IMR-90 (cell line): ENCODE measurements around the gene SLC9A3. TPM values are rescaled to one million over a fixed set of nuclear protein-coding genes. Genes with fewer than 3 reads are reported as not detected.

Experiments used
- ATAC-seq: fragments of 200-7000 bp; cut with Tn5 transposase; 2 replicates; pipeline ENCODE4 v1.9.1; 2020; ENCODE audit warnings: low read depth, mild to moderate bottlenecking, moderate library complexity
- BruUV-seq: library from RNA; stranded (reverse); fragments of 400-500 nt; replicated peaks from 2 replicates; lab custom pipeline; 2021; lab: Mats Ljungman, UMichigan
- CTCF ChIA-PET: fragments of 300-600 bp; formaldehyde crosslinking; extraction: SDS; loops from one replicate; lab custom pipeline; 2021; ENCODE audit warnings: antibody characterized with exemption; lab: Yijun Ruan, JAX
- POLR2A ChIA-PET: fragments of 300-600 bp; sonication (Branson Sonifier 250); formaldehyde crosslinking; loops from one replicate; lab custom pipeline; 2022; ENCODE audit warnings: antibody characterized with exemption; ENCODE audit not compliant: unreplicated experiment; lab: Charles Lee
- DNase-seq: peaks from one replicate; pipeline ENCODE4 v3.0.0; 2013
- H2AFZ ChIP-seq: replicated peaks from 2 replicates; pipeline ENCODE3; 2013; ENCODE audit warnings: low read length, mild to moderate bottlenecking; ENCODE audit not compliant: poor library complexity
- H2AK5ac ChIP-seq: 2 replicates; pipeline ENCODE4 v1.6.1; 2013; ENCODE audit warnings: low read depth, low read length, inconsistent platforms
- H2AK9ac ChIP-seq: replicated peaks from 2 replicates; pipeline ENCODE3; 2013; ENCODE audit warnings: mild to moderate bottlenecking, low read depth, low read length, moderate library complexity; ENCODE audit not compliant: poor library complexity
- H2BK120ac ChIP-seq: 2 replicates; pipeline ENCODE4 v1.6.1; 2013; ENCODE audit warnings: low read depth, low read length, inconsistent platforms
- H2BK15ac ChIP-seq: 3 replicates; pipeline ENCODE4 v1.6.1; 2013; ENCODE audit warnings: low read depth, low read length, inconsistent platforms
- H2BK20ac ChIP-seq: 2 replicates; pipeline ENCODE4 v1.6.1; 2013; ENCODE audit warnings: low read depth, mild to moderate bottlenecking, inconsistent platforms, low read length, moderate library complexity
- H2BK5ac ChIP-seq: 2 replicates; pipeline ENCODE4 v1.6.1; 2013; ENCODE audit warnings: mild to moderate bottlenecking, low read depth, low read length, inconsistent platforms; ENCODE audit not compliant: poor library complexity, severe bottlenecking
- H3K14ac ChIP-seq: replicated peaks from 2 replicates; pipeline ENCODE4 v1.6.1; 2013; ENCODE audit warnings: low read depth, low read length, inconsistent platforms
- H3K18ac ChIP-seq: 2 replicates; pipeline ENCODE4 v1.6.1; 2013; ENCODE audit warnings: low read depth, low read length, control low read depth
- H3K23ac ChIP-seq: 2 replicates; pipeline ENCODE4 v1.6.1; 2013; ENCODE audit warnings: low read depth, low read length, inconsistent platforms
- H3K27ac ChIP-seq: 2 replicates; pipeline ENCODE4 v1.5.1; 2013; ENCODE audit warnings: mild to moderate bottlenecking, control low read depth, low read length; ENCODE audit not compliant: insufficient read depth
- H3K27me3 ChIP-seq: 2 replicates; pipeline ENCODE4 v1.6.1; 2013; ENCODE audit warnings: low read length; ENCODE audit not compliant: control insufficient read depth, insufficient read depth
- H3K36me3 ChIP-seq: 2 replicates; pipeline ENCODE4 v1.6.1; 2013; ENCODE audit warnings: low read length, mixed read lengths; ENCODE audit not compliant: control insufficient read depth, insufficient read depth
- H3K4ac ChIP-seq: 2 replicates; pipeline ENCODE4 v1.6.1; 2013; ENCODE audit warnings: low read depth, low read length, inconsistent platforms
- H3K4me1 ChIP-seq: 2 replicates; pipeline ENCODE4 v1.6.1; 2013; ENCODE audit warnings: low read length, mixed read lengths; ENCODE audit not compliant: control insufficient read depth, insufficient read depth
- H3K4me2 ChIP-seq: 2 replicates; pipeline ENCODE4 v1.6.1; 2013; ENCODE audit warnings: low read depth, mild to moderate bottlenecking, control low read depth, low read length, moderate library complexity
- H3K4me3 ChIP-seq: 2 replicates; pipeline ENCODE4 v1.5.1; 2013; ENCODE audit warnings: low read depth, mild to moderate bottlenecking, control low read depth, low read length, moderate library complexity; ENCODE audit not compliant: insufficient read depth
- H3K56ac ChIP-seq: 2 replicates; pipeline ENCODE4 v1.6.1; 2013; ENCODE audit warnings: low read length, inconsistent platforms; ENCODE audit not compliant: insufficient read depth; ENCODE audit errors: extremely low read depth
- H3K79me1 ChIP-seq, 2 experiments: 2 replicates each; pipeline ENCODE4 v1.6.1; 2013; ENCODE audit warnings: low read length in 2 of 2, inconsistent platforms in 1 of 2, low read depth in 1 of 2
- H3K9ac ChIP-seq: 2 replicates; pipeline ENCODE4 v1.6.1; 2013; ENCODE audit warnings: low read depth, low read length, control low read depth
- H3K9me1 ChIP-seq: 2 replicates; pipeline ENCODE4 v1.6.1; 2013; ENCODE audit warnings: low read length, inconsistent platforms; ENCODE audit not compliant: insufficient read depth
- H3K9me3 ChIP-seq: 2 replicates; pipeline ENCODE4 v1.6.1; 2013; ENCODE audit warnings: low read length; ENCODE audit not compliant: control insufficient read depth, insufficient read depth
- H4K20me1 ChIP-seq: 2 replicates; pipeline ENCODE4 v1.6.1; 2013; ENCODE audit warnings: low read length, inconsistent platforms; ENCODE audit not compliant: insufficient read depth
- H4K5ac ChIP-seq: 2 replicates; pipeline ENCODE4 v1.6.1; 2013; ENCODE audit warnings: mild to moderate bottlenecking, low read depth, low read length, control low read depth
- H4K8ac ChIP-seq, 2 experiments: 2 replicates each; pipeline ENCODE4 v1.6.1; 2013; ENCODE audit warnings: low read depth in 2 of 2, low read length in 2 of 2, control low read depth in 1 of 2, inconsistent platforms in 1 of 2
- H4K91ac ChIP-seq: 2 replicates; pipeline ENCODE4 v1.6.1; 2013; ENCODE audit warnings: low read depth, low read length, inconsistent platforms; ENCODE audit not compliant: insufficient read depth
- CEBPB ChIP-seq: IDR thresholded peaks from 2 replicates; pipeline ENCODE4 v1.6.1; 2012; ENCODE audit warnings: low read depth, low read length, improper control_type of control experiment
- MAFK ChIP-seq: IDR thresholded peaks from 2 replicates; pipeline ENCODE4 v1.6.1; 2012; ENCODE audit warnings: low read depth, low read length, improper control_type of control experiment
- MAZ ChIP-seq: IDR thresholded peaks from 2 replicates; pipeline ENCODE4 v1.6.1; 2012; ENCODE audit warnings: low read depth, mild to moderate bottlenecking, low read length, improper control_type of control experiment, moderate library complexity, borderline replicate concordance
- NFE2L2 ChIP-seq: fragments of 150-350 bp; IDR thresholded peaks from 2 replicates; pipeline ENCODE4 v1.6.1; 2016; ENCODE audit warnings: low read depth, mild to moderate bottlenecking, low read length
- RAD21 ChIP-seq: IDR thresholded peaks from 2 replicates; pipeline ENCODE4 v1.6.1; 2012; ENCODE audit warnings: low read length, improper control_type of control experiment
- RCOR1 ChIP-seq: IDR thresholded peaks from 2 replicates; pipeline ENCODE4 v1.6.1; 2012; ENCODE audit warnings: mild to moderate bottlenecking, low read length, improper control_type of control experiment; ENCODE audit not compliant: insufficient replicate concordance
- SMC3 ChIP-seq: fragments of 150-350 bp; IDR thresholded peaks from 2 replicates; pipeline ENCODE4 v1.6.1; 2016; ENCODE audit warnings: low read depth, mild to moderate bottlenecking, antibody characterized with exemption, low read length, moderate library complexity
- USF2 ChIP-seq: fragments of 150-350 bp; IDR thresholded peaks from 2 replicates; pipeline ENCODE4 v1.6.1; 2017; ENCODE audit warnings: mild to moderate bottlenecking, antibody characterized with exemption, low read length, low read depth
- WGBS, 2 experiments: methylation state at CpG; one replicate each; pipeline versions ENCODE4 v1.1.5 to v1.1.7; 2013; ENCODE audit warnings: missing lambda C conversion rate in 2 of 2; ENCODE audit not compliant: insufficient read length in 1 of 2; ENCODE audit errors: extremely low coverage in 2 of 2; 5-methylcytosine and 5-hydroxymethylcytosine counted together
- dilution Hi-C: fragments of 300-500 bp; cut with HindIII; formaldehyde crosslinking; loops from one replicate; pipeline ENCODE4 v1.14.3; 2018; ENCODE audit warnings: low sequenced_read_pairs; ENCODE audit not compliant: unreplicated experiment
- in situ Hi-C: fragments of 300-500 bp; cut with MboI; formaldehyde crosslinking; loops from 3 replicates; pipeline ENCODE4 v1.14.3; 2019; ENCODE audit warnings: low sequenced_read_pairs, inconsistent platforms, mixed read lengths
- intact Hi-C: fragments of 100-400 bp; cut with micrococcal nuclease; formaldehyde crosslinking; loops from 2 replicates; pipeline ENCODE4 v1.10.0; 2022
- polyA plus RNA-seq, 3 experiments: library from polyadenylated mRNA; depleted of rRNA; stranded (reverse); fragments of >200 nt; gene quantifications; 2 replicates each; pipeline ENCODE4 v1.2.3, GENCODE V29; 2012; ENCODE audit warnings: low replicate concordance in 1 of 3
- total RNA-seq: library from RNA; depleted of rRNA; stranded (reverse); fragments of >200 nt; gene quantifications from 2 replicates; pipeline ENCODE4 v1.2.3, GENCODE V29; 2012
- TF ChIP-seq, protein P1 (sequence below): fragments of 150-350 bp; IDR thresholded peaks from 2 replicates; pipeline ENCODE4 v1.6.1; 2016; ENCODE audit warnings: low read depth, mild to moderate bottlenecking, low read length, moderate library complexity, borderline replicate concordance

The SLC9A3 gene
- total and polyA plus RNA-seq, 2 of the 4 experiments (the other 2 are of a cell fraction): 0.72 to 1.5 TPM

DNA sequence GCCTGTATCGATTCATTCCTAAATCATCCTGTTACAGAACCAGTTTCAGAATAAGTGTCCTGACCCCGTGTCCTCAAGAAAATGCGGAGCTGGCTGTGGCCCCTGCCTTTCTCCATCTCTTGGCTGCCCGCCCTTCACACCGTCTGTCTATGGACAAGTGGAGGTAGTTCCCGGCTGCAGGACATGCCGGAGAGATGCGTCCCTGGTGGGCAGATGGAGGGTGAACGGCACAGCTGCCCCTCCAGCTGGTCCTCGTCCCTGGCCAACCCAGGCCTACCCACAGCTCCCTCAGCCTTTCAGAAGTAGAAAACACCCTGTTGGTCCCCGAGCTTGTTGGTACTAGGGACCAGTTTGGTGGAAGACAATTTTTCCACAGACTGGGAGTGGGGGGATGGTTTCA, 96.0 kb downstream of the SLC9A3 start (continued):
- TF ChIP-seq, protein P1, sequence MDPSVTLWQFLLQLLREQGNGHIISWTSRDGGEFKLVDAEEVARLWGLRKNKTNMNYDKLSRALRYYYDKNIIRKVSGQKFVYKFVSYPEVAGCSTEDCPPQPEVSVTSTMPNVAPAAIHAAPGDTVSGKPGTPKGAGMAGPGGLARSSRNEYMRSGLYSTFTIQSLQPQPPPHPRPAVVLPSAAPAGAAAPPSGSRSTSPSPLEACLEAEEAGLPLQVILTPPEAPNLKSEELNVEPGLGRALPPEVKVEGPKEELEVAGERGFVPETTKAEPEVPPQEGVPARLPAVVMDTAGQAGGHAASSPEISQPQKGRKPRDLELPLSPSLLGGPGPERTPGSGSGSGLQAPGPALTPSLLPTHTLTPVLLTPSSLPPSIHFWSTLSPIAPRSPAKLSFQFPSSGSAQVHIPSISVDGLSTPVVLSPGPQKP: no peak
- TF ChIP-seq RCOR1: no peak

GRCh38 chr5:427415-428087, 96.7 kb downstream of the SLC9A3 start:
- H2BK5ac ChIP-seq: no peak overlapping the region
- H3K4me3 ChIP-seq: no peak overlapping the region
- H4K20me1 ChIP-seq: no peaks in the 10 kb centered on the region
- H2BK120ac ChIP-seq: no peak overlapping the region
- no peak overlapping the region for H2BK20ac ChIP-seq
- peaks cover 9% of the 10 kb centered on the region; the same call in 1 of the 2 replicates for H3K9me1 ChIP-seq
- no peak overlapping the region for H3K14ac ChIP-seq
- no peaks in the 10 kb centered on the region for H3K27me3 ChIP-seq
- H3K4me1 ChIP-seq: peaks cover 10% of the 10 kb centered on the region
- dilution Hi-C loops: no loop called here
- H3K18ac ChIP-seq: no peak overlapping the region
- H3K27ac ChIP-seq: no peak overlapping the region
- no peak overlapping the region for H3K23ac ChIP-seq
- H2AK5ac ChIP-seq: no peak overlapping the region
- TF ChIP-seq SMC3: no peak
- TF ChIP-seq MAZ: no peak
- no peak for TF ChIP-seq USF2
- TF ChIP-seq MAFK: no peak
- no peak for TF ChIP-seq RAD21
- TF ChIP-seq NFE2L2: no peak
- TF ChIP-seq, protein P1: no peak
- TF ChIP-seq CEBPB: no peak
- no peak overlapping the region for H2AK9ac ChIP-seq
- no peak overlapping the region for H4K91ac ChIP-seq
- no peak overlapping the region for H3K4ac ChIP-seq
- WGBS, 2 experiments: 94% methylated on average over 32 of the region's 39 CpGs; no CpG with 5 or more reads in 1 of the 2 experiments
- DNase-seq (no peak), ATAC-seq (no peak)
- no peak overlapping the region for H3K9ac ChIP-seq
- intact Hi-C loops: no loop called here
- no peak overlapping the region for H3K4me2 ChIP-seq
- no peak overlapping the region for H4K8ac ChIP-seq
- in situ Hi-C loops: no loop called here
- no TSS peak for BruUV-seq
- ChIA-PET CTCF (no interaction called here), POLR2A (no interaction called here)
- H3K79me1 ChIP-seq: peaks cover 4 to 56% of the 10 kb centered on the region in 2 experiments
- H3K9me3 ChIP-seq: no peaks in the 10 kb centered on the region
- H3K56ac ChIP-seq: no peak overlapping the region
- H3K36me3 ChIP-seq: peaks cover 66% of the 10 kb centered on the region
- no peak overlapping the region for H4K5ac ChIP-seq
- no peak overlapping the region for H2BK15ac ChIP-seq
- H2AFZ ChIP-seq: no peak overlapping the region
